ENCODE measurements around the gene AKAP5. TPM values are rescaled to one million over a fixed set of nuclear protein-coding genes. Genes with fewer than 3 reads are reported as not detected.

Gene AKAP5
- total and polyA plus RNA-seq, 2 of the 8 experiments (the other 6 are each of a cell fraction or from before 2014, with no cell fraction given) = 0.50 to 3.8 TPM

DNA sequence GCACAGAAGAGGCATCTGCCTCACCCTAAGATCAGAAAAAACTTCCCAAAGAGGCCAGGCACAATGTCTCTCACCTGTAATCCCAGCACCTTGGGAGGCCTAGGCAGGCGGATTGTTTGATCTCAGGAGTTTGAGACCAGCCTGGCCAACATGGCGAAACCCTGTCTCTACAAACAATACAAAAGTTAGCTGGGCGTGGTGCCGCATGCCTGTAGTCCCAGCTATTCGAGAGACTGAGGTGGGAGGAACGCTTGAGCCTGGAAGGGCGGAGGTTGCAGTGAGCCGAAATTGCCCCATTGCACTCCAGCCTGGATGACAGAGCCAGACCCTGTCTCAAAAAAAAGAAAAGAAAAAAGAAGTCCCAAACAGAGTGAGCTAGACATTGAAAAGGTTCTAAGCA is 43.7 kb downstream of the AKAP5 start:
- Histone ChIP-seq H2BK120ac (replicated peaks; ENCODE audit: low read depth, low read length) (no peak overlapping the region), H3K4me3 (ENCODE audit: extremely low read depth in 1 of 4, insufficient read depth in 2 of 4, low read depth in 3 of 4, low read length in 4 of 4) (no peak overlapping the region), H2BK20ac (ENCODE audit: low read length) (no peak overlapping the region), H3K27ac (ENCODE audit: low read depth, low read length) (no peak overlapping the region), H2BK15ac (ENCODE audit: low read length) (no peak overlapping the region), H3K79me1 (ENCODE audit: low read depth, low read length) (peaks cover 6% of the 10 kb centered on the region; the same call in 1 of the 2 replicates), H2AFZ (ENCODE audit: low read length) (no peak overlapping the region), H3K23ac (ENCODE audit: insufficient read length) (no peak overlapping the region), H3K23me2 (ENCODE audit: low read depth, low read length) (peaks cover 8% of the 10 kb centered on the region), H3K4me1 (replicated peaks in 1 of 4; ENCODE audit: control insufficient read depth in 3 of 4, insufficient read depth in 4 of 4, low read length in 3 of 4) (peaks cover 0 to 8% (median 7%) of the 10 kb centered on the region in 4 experiments; a peak in 5 of 7 replicates), H2AK5ac (ENCODE audit: low read depth, low read length) (no peak overlapping the region), H4K8ac (ENCODE audit: extremely low read depth, insufficient read depth, low read length) (no peak overlapping the region), H3K27me3 (replicated peaks in 1 of 4; ENCODE audit: control insufficient read depth in 3 of 4, extremely low read depth in 1 of 4, insufficient read depth in 3 of 4, low read length in 3 of 4) (no peaks in the 10 kb centered on the region), H4K20me1 (replicated peaks in 1 of 2; ENCODE audit: control insufficient read depth in 1 of 2, insufficient read depth in 2 of 2, low read length in 2 of 2) (peaks cover 3 to 7% of the 10 kb centered on the region in 2 experiments), H4K91ac (replicated peaks; ENCODE audit: insufficient read length, low read length) (no peak overlapping the region), H3K18ac (ENCODE audit: extremely low read depth, low read length) (no peak overlapping the region), H2BK12ac (ENCODE audit: low read depth, low read length) (no peak overlapping the region), H3K4ac (replicated peaks; ENCODE audit: insufficient read length, low read depth, low read length) (no peak overlapping the region), H3K56ac (replicated peaks; ENCODE audit: insufficient read length, low read depth, low read length) (no peak overlapping the region), H3K4me2 (ENCODE audit: insufficient read depth in 1 of 2, low read depth in 2 of 2, low read length in 2 of 2) (no peak overlapping the region; a peak in 1 of 4 replicates), H3K9me3 (ENCODE audit: insufficient read depth in 2 of 2, low read depth in 1 of 2, low read length in 1 of 2) (no peaks in the 10 kb centered on the region), H3K14ac (ENCODE audit: insufficient read length) (no peak overlapping the region), H2BK5ac (ENCODE audit: low read depth, low read length) (no peak overlapping the region), H3K79me2 (ENCODE audit: control insufficient read depth in 1 of 2, insufficient read depth in 2 of 2, low read length in 2 of 2) (peaks cover 11 to 85% of the 10 kb centered on the region in 2 experiments), H3K36me3 (ENCODE audit: control insufficient read depth in 2 of 4, insufficient read depth in 4 of 4, low read length in 3 of 4) (no peaks in the 10 kb centered on the region), H4K5ac (ENCODE audit: insufficient read length, low read depth, low read length) (no peak overlapping the region), H3K9ac (replicated peaks in 1 of 4; ENCODE audit: extremely low read depth in 1 of 4, low read depth in 3 of 4, low read length in 3 of 4) (no peak overlapping the region; a peak in 1 of 7 replicates)
- TF ChIP-seq SAP30 (IDR thresholded peaks at IDR 0.05; ENCODE audit: insufficient read depth, insufficient replicate concordance, low read length) (no peak), CHD1 (IDR thresholded peaks at IDR 0.05; ENCODE audit: low read depth, low read length) (no peak), TBP (IDR thresholded peaks at IDR 0.05; ENCODE audit: low read depth, low read length) (no peak), SIX5 (IDR thresholded peaks at IDR 0.05; ENCODE audit: low read depth, low read length) (no peak), RNF2 (IDR thresholded peaks at IDR 0.05; ENCODE audit: borderline replicate concordance, low read depth, low read length, missing control alignments, poor library complexity, severe bottlenecking) (no peak), EGR1 (IDR thresholded peaks at IDR 0.05; ENCODE audit: borderline replicate concordance, low read depth, low read length) (no peak), RAD21 (IDR thresholded peaks at IDR 0.05 in 1 of 2, conservative IDR thresholded peaks at IDR 0.05 in 1 of 2; ENCODE audit: low read depth in 2 of 2, low read length in 2 of 2) (no peak), EP300 (IDR thresholded peaks at IDR 0.05; ENCODE audit: borderline replicate concordance in 1 of 2, low read depth in 2 of 2, low read length in 2 of 2) (peak in 1 of 2 experiments; percentile 62; a peak in 1 of 3 replicates), NRF1 (IDR thresholded peaks at IDR 0.05; ENCODE audit: low read depth, low read length) (no peak), BCL11A (IDR thresholded peaks at IDR 0.05; ENCODE audit: low read depth in 2 of 2, low read length in 2 of 2) (no peak)
- TF ChIP-seq, protein P1, sequence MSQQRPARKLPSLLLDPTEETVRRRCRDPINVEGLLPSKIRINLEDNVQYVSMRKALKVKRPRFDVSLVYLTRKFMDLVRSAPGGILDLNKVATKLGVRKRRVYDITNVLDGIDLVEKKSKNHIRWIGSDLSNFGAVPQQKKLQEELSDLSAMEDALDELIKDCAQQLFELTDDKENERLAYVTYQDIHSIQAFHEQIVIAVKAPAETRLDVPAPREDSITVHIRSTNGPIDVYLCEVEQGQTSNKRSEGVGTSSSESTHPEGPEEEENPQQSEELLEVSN (IDR thresholded peaks at IDR 0.05) = 0 out of 2 replicates have a peak, but pooled peaks have one; percentile 29
- ChIA-PET POLR2A (ENCODE audit: partially characterized antibody) (interaction anchor here (0.7 to 1.6 kb wide), 7 partner anchors 13 to 170 kb away, joined by 3 to 6 read pairs (median 4); partner anchors contain the start of gene HSPA2), CTCF (ENCODE audit: partially characterized antibody) (interaction anchor here (1.0 to 1.8 kb wide), 7 partner anchors 17 to 256 kb away, joined by 3 to 5 read pairs (median 4); no protein-coding TSS in a partner anchor)
- FAIRE-seq (no peak), DNase-seq (ENCODE audit: low read depth in 1 of 2, low spot score in 2 of 2) (peak in 1 of 2 experiments; percentile 21)
- 79% methylated on average over 8 of the region's 8 CpGs; no CpG with 5 or more reads in 1 of the 2 experiments for WGBS, 2 experiments (ENCODE audit: extremely low coverage in 1 of 2, insufficient coverage in 1 of 2, insufficient read length in 1 of 2, insufficient replicate concordance in 2 of 2, low coverage in 1 of 2, low lambda C conversion rate in 2 of 2, missing lambda C conversion rate in 1 of 2)
